HG03571 (cell line): Measurements from ENCODE around the gene NAB2.

ENCODE experiments used
- ATAC-seq: cut with Tn5 transposase; IDR thresholded peaks from one replicate; pipeline ENCODE4 v1.9.1; 2021; ENCODE audit not compliant: unreplicated experiment

The NAB2 gene

GRCh38 chr12:57129889-57130288 lies 41.0 kb downstream of the NAB2 start:
- no peak for ATAC-seq

GRCh38 chr12:57130941-57131340 lies 42.0 kb downstream of the NAB2 start:
- no peak for ATAC-seq

GRCh38 chr12:57131896-57132744 lies 43.2 kb downstream of the NAB2 start:
- no peak for ATAC-seq

GRCh38 chr12:57133013-57133569 lies 44.2 kb downstream of the NAB2 start:
- ATAC-seq: no peak

GRCh38 chr12:57133916-57134315 lies 45.0 kb downstream of the NAB2 start:
- ATAC-seq: no peak

- no peak for ATAC-seq
Observed at GRCh38 chr12:57134949-57135348, 46.0 kb downstream of the NAB2 start.

GRCh38 chr12:57135527-57136326 lies 46.8 kb downstream of the NAB2 start:
- ATAC-seq: no peak

- no peak for ATAC-seq
Observed at GRCh38 chr12:57138526-57139272, 49.8 kb downstream of the NAB2 start.

- ATAC-seq: no peak
Observed at GRCh38 chr12:57139796-57140649, 51.1 kb downstream of the NAB2 start.

- ATAC-seq: no peak
Observed at GRCh38 chr12:57141249-57141648, 52.3 kb downstream of the NAB2 start.

GRCh38 chr12:57142121-57142520 lies 53.2 kb downstream of the NAB2 start:
- no peak for ATAC-seq

GRCh38 chr12:57142727-57143126 lies 53.8 kb downstream of the NAB2 start:
- ATAC-seq: no peak

- no peak for ATAC-seq
Observed at GRCh38 chr12:57143454-57143853, 54.5 kb downstream of the NAB2 start.
